Measurements from ENCODE around the gene PTPRD. TPM values are rescaled to one million over a fixed set of nuclear protein-coding genes. Genes with fewer than 3 reads are reported as not detected.

PTPRD gene
- total RNA-seq, 4 donors from 2014 or later = 0.72 to 8.0 (median 3.0) TPM

GRCh38 chr9:10230512-10230911, 382.3 kb downstream of the PTPRD start:
- H3K4me3 ChIP-seq (ENCODE audit: low read depth, poor library complexity, severe bottlenecking) = no peak overlapping the region
- no peak for DNase-seq (ENCODE audit: low spot score in 2 of 2)
- 86 to 89% methylated on average over 2 of the region's 2 CpGs for WGBS, 2 donors
- intact Hi-C loops (cut with DNase I; ENCODE audit: low total_unique reads) = no loop called here
- TF ChIP-seq POLR2A (IDR thresholded peaks at IDR 0.05) (no peak), CTCF (IDR thresholded peaks at IDR 0.05) (no peak)

- no peak for DNase-seq (ENCODE audit: low spot score in 2 of 2)
- intact Hi-C loops (cut with DNase I; ENCODE audit: low total_unique reads) = no loop called here
- 15 to 38% methylated on average over 1 of the region's 1 CpG for WGBS, 2 donors
- H3K4me3 ChIP-seq (ENCODE audit: low read depth, poor library complexity, severe bottlenecking) = no peak overlapping the region
- TF ChIP-seq CTCF (IDR thresholded peaks at IDR 0.05) = no peak
- TF ChIP-seq POLR2A (IDR thresholded peaks at IDR 0.05) = no peak
Observed at GRCh38 chr9:10228082-10228481, 384.7 kb downstream of the PTPRD start.

- DNase-seq (ENCODE audit: low spot score in 2 of 2) = no peak
- TF ChIP-seq POLR2A (IDR thresholded peaks at IDR 0.05) = no peak
- no peak for TF ChIP-seq CTCF (IDR thresholded peaks at IDR 0.05)
- 51 to 54% methylated on average over 4 of the region's 4 CpGs for WGBS, 2 donors
- no peak overlapping the region for H3K4me3 ChIP-seq (ENCODE audit: low read depth, poor library complexity, severe bottlenecking)
- intact Hi-C loops (cut with DNase I; ENCODE audit: low total_unique reads) = no loop called here
Observed at GRCh38 chr9:10226996-10227395, 385.8 kb downstream of the PTPRD start.

GRCh38 chr9:10212702-10213101, 400.1 kb downstream of the PTPRD start:
- no peak overlapping the region for H3K4me3 ChIP-seq (ENCODE audit: low read depth, poor library complexity, severe bottlenecking)
- TF ChIP-seq POLR2A (IDR thresholded peaks at IDR 0.05) (no peak), CTCF (IDR thresholded peaks at IDR 0.05) (no peak)
- WGBS, 2 donors = 53 to 68% methylated on average over 3 of the region's 3 CpGs
- no peak for DNase-seq (ENCODE audit: low spot score in 2 of 2)
- intact Hi-C loops (cut with DNase I; ENCODE audit: low total_unique reads) = no loop called here

GRCh38 chr9:10208691-10209069, 404.1 kb downstream of the PTPRD start:
- DNase-seq (ENCODE audit: low spot score in 2 of 2) = no peak
- intact Hi-C loops (cut with DNase I; ENCODE audit: low total_unique reads) = no loop called here
- 36 to 63% methylated on average over 3 of the region's 3 CpGs for WGBS, 2 donors
- no peak for TF ChIP-seq CTCF (IDR thresholded peaks at IDR 0.05)
- TF ChIP-seq POLR2A (IDR thresholded peaks at IDR 0.05) = no peak
- H3K4me3 ChIP-seq (ENCODE audit: low read depth, poor library complexity, severe bottlenecking) = no peak overlapping the region

GRCh38 chr9:10204276-10204675, 408.5 kb downstream of the PTPRD start:
- H3K4me3 ChIP-seq (ENCODE audit: low read depth, poor library complexity, severe bottlenecking) = no peak overlapping the region
- WGBS, 2 donors = 57 to 59% methylated on average over 1 of the region's 1 CpG
- TF ChIP-seq CTCF (IDR thresholded peaks at IDR 0.05) = no peak
- no peak for TF ChIP-seq POLR2A (IDR thresholded peaks at IDR 0.05)
- no peak for DNase-seq (ENCODE audit: low spot score in 2 of 2)
- intact Hi-C loops (cut with DNase I; ENCODE audit: low total_unique reads) = no loop called here
